Liver (tissue), 9 donors: Measurements from ENCODE around the gene ASCL3. TPM values are rescaled to one million over a fixed set of nuclear protein-coding genes. Genes with fewer than 3 reads are reported as not detected.

Source experiments
- DNase-seq: peaks from one replicate; pipeline ENCODE4 v3.0.0-alpha.2; 2017; ENCODE audit warnings: low spot score
- H3K27ac ChIP-seq, 2 donors: one replicate each; pipeline ENCODE4 v1.7.0; 2013; ENCODE audit warnings: inconsistent platforms in 2 of 2, low read length in 2 of 2, control low read depth in 1 of 2, low read depth in 1 of 2, mild to moderate bottlenecking in 1 of 2
- H3K27me3 ChIP-seq, 4 donors: one replicate each; pipeline versions ENCODE4 v1.6.1 to v1.7.0; 2013; ENCODE audit warnings: low read length in 3 of 4, inconsistent platforms in 1 of 4, mild to moderate bottlenecking in 1 of 4, moderate library complexity in 1 of 4; ENCODE audit not compliant: control insufficient read depth in 4 of 4, insufficient read depth in 4 of 4
- H3K36me3 ChIP-seq, 4 donors: one replicate each; pipeline versions ENCODE4 v1.6.1 to v1.7.0; 2013; ENCODE audit warnings: low read length in 3 of 4, mild to moderate bottlenecking in 3 of 4, low read depth in 1 of 4, moderate library complexity in 1 of 4; ENCODE audit not compliant: control insufficient read depth in 4 of 4, insufficient read depth in 3 of 4
- H3K4me1 ChIP-seq, 4 donors: one replicate each; pipeline versions ENCODE4 v1.6.1 to v1.7.0; 2013; ENCODE audit warnings: low read length in 3 of 4, mild to moderate bottlenecking in 3 of 4, moderate library complexity in 1 of 4; ENCODE audit not compliant: control insufficient read depth in 4 of 4, insufficient read depth in 4 of 4
- H3K4me3 ChIP-seq, 3 donors: one replicate each; pipeline versions ENCODE4 v1.6.1 to v1.7.0; 2013; ENCODE audit warnings: low read length in 3 of 3, control low read depth in 1 of 3, low read depth in 1 of 3, mild to moderate bottlenecking in 1 of 3
- H3K9ac ChIP-seq, 2 donors: one replicate each; pipeline ENCODE4 v1.7.0; 2013; ENCODE audit warnings: low read length in 2 of 2, mild to moderate bottlenecking in 2 of 2, moderate library complexity in 2 of 2, control low read depth in 1 of 2, low read depth in 1 of 2
- H3K9me3 ChIP-seq, 4 donors: one replicate each; pipeline versions ENCODE4 v1.6.1 to v1.7.0; 2013; ENCODE audit warnings: low read length in 3 of 4; ENCODE audit not compliant: control insufficient read depth in 4 of 4
- ATF3 ChIP-seq: IDR thresholded peaks from 2 replicates; pipeline ENCODE4 v1.6.1; 2016; ENCODE audit warnings: antibody characterized with exemption
- CTCF ChIP-seq: fragments of 150-350 bp; IDR thresholded peaks from 2 replicates; pipeline ENCODE4 v1.5.1; 2017; ENCODE audit warnings: improper control_type of control experiment, low read depth, low read length; ENCODE audit not compliant: missing input control
- FOXA1 ChIP-seq: IDR thresholded peaks from 2 replicates; pipeline ENCODE4 v1.6.1; 2016; ENCODE audit warnings: antibody characterized with exemption
- FOXA2 ChIP-seq: IDR thresholded peaks from 2 replicates; pipeline ENCODE4 v1.6.1; 2016; ENCODE audit warnings: antibody characterized with exemption
- GABPA ChIP-seq, 2 donors: IDR thresholded peaks in 1 of 2; conservative IDR thresholded peaks in 1 of 2; 2 replicates each; pipeline ENCODE4 v1.6.1; 2016; ENCODE audit warnings: antibody characterized with exemption in 2 of 2, mild to moderate bottlenecking in 1 of 2, moderate library complexity in 1 of 2
- JUND ChIP-seq, 2 donors: IDR thresholded peaks; 2 replicates each; pipeline ENCODE4 v1.6.1; 2016; ENCODE audit warnings: antibody characterized with exemption in 2 of 2
- NR2F2 ChIP-seq: IDR thresholded peaks from 2 replicates; pipeline ENCODE4 v1.6.1; 2016; ENCODE audit warnings: antibody characterized with exemption
- REST ChIP-seq: IDR thresholded peaks from 2 replicates; pipeline ENCODE4 v1.6.1; 2016; ENCODE audit warnings: antibody characterized with exemption, mild to moderate bottlenecking
- RXRA ChIP-seq, 2 donors: IDR thresholded peaks; 2 replicates each; pipeline ENCODE4 v1.6.1; 2017 to 2018; ENCODE audit warnings: antibody characterized with exemption in 2 of 2, mild to moderate bottlenecking in 1 of 2
- SP1 ChIP-seq: IDR thresholded peaks from 2 replicates; pipeline ENCODE4 v1.6.1; 2018; ENCODE audit warnings: antibody characterized with exemption, mild to moderate bottlenecking
- TAF1 ChIP-seq: conservative IDR thresholded peaks from 2 replicates; pipeline ENCODE4 v1.6.1; 2016; ENCODE audit warnings: antibody characterized with exemption, mild to moderate bottlenecking
- YY1 ChIP-seq: IDR thresholded peaks from 2 replicates; pipeline ENCODE4 v1.6.1; 2016; ENCODE audit warnings: antibody characterized with exemption, mild to moderate bottlenecking
- WGBS: extraction: QIAGEN DNeasy Blood & Tissue Kit; methylation state at CpG from one replicate; pipeline ENCODE4 v1.1.7; 2013; 5-methylcytosine and 5-hydroxymethylcytosine counted together
- polyA plus RNA-seq, 2 donors: library from polyadenylated mRNA; stranded (reverse) in 1 of 2; unstranded in 1 of 2; fragments of 200-250 nt in 1 of 2; fragments of >200 nt in 1 of 2; fragmentation: Nextera tagmentation in 1 of 2; extraction: Ambion mirVana in 1 of 2; gene quantifications; one replicate each; pipeline versions ENCODE4 v1.2.1 to v1.2.3, GENCODE V29; 2013 to 2015
- total RNA-seq, 2 donors: library from RNA; depleted of rRNA; stranded (reverse); fragments of >200 nt; gene quantifications; one replicate each; pipeline ENCODE4 v1.2.3, GENCODE V29; 2014
- TF ChIP-seq, protein P1 (sequence below): IDR thresholded peaks from 2 replicates; pipeline ENCODE4 v1.6.1; 2016; ENCODE audit warnings: antibody characterized with exemption
- TF ChIP-seq, protein P2 (sequence below): IDR thresholded peaks from 2 replicates; pipeline ENCODE4 v1.6.1; 2016; ENCODE audit warnings: antibody characterized with exemption
- donor health status: healthy.
- donor health status: healthy.
- donor health status: healthy.
- donor health status: healthy.
- donor health status: healthy.

The ASCL3 gene
- total and polyA plus RNA-seq, 4 donors: not detected

- no peak for DNase-seq
- H3K36me3 ChIP-seq: peaks cover 1 to 40% (median 18%) of the 10 kb centered on the region in 4 donors
- H3K4me3 ChIP-seq: no peak overlapping the region
- H3K9me3 ChIP-seq: no peaks in the 10 kb centered on the region
- H3K9ac ChIP-seq: no peak overlapping the region
- H3K27me3 ChIP-seq: no peaks in the 10 kb centered on the region
- 91% methylated on average over 5 of the region's 5 CpGs for WGBS
- TF ChIP-seq GABPA (IDR thresholded peaks at IDR 0.05 in 1 of 2, conservative IDR thresholded peaks at IDR 0.05 in 1 of 2) (no peak), YY1 (no peak), REST (no peak), JUND (IDR thresholded peaks at IDR 0.05) (no peak), FOXA1 (no peak), NR2F2 (no peak), SP1 (no peak)
- TF ChIP-seq, protein P1, sequence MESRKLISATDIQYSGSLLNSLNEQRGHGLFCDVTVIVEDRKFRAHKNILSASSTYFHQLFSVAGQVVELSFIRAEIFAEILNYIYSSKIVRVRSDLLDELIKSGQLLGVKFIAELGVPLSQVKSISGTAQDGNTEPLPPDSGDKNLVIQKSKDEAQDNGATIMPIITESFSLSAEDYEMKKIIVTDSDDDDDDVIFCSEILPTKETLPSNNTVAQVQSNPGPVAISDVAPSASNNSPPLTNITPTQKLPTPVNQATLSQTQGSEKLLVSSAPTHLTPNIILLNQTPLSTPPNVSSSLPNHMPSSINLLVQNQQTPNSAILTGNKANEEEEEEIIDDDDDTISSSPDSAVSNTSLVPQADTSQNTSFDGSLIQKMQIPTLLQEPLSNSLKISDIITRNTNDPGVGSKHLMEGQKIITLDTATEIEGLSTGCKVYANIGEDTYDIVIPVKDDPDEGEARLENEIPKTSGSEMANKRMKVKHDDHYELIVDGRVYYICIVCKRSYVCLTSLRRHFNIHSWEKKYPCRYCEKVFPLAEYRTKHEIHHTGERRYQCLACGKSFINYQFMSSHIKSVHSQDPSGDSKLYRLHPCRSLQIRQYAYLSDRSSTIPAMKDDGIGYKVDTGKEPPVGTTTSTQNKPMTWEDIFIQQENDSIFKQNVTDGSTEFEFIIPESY: no peak
- no peaks in the 10 kb centered on the region for H3K4me1 ChIP-seq
- H3K27ac ChIP-seq: no peak overlapping the region
Measured at GRCh38 chr11:8922691-8923090, 20.1 kb downstream of the ASCL3 start.

DNA sequence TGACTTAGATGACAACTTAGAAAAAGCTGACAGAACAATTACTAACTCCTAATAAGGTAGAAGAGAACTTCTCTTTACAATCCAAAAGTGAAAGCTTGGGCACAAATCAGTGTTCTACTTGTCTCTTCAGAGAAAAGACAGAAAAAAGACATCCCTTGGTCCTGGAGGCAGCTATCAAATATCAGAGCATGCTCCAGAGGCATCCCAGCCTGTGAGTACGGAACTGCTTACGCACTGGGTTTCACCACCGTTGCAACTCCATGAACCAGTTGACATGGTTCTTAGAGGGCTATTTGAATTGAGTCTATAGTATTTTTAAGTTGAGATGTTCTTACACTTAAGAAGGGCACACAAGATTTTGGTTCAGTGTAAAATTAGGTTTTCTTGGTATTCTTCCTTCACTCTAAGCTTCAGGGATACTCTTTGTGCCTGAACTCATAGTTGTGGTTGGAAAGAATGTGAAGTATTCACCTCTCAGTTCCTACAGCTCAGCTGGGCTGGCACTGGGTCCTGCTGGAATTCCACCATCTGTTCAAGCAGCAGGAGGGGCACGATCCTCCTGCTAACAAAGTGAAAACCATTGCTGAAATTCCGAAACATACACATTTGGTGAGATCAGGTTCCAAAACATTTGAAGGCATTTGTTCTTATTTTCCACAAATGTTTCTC, 25.5 kb downstream of the ASCL3 start:
- no peak for DNase-seq
- H3K4me3 ChIP-seq: no peak overlapping the region
- TF ChIP-seq JUND (IDR thresholded peaks at IDR 0.05) (no peak), FOXA2 (no peak), CTCF (no peak), GABPA (IDR thresholded peaks at IDR 0.05 in 1 of 2, conservative IDR thresholded peaks at IDR 0.05 in 1 of 2) (no peak), YY1 (no peak), ATF3 (no peak), TAF1 (no peak), NR2F2 (no peak), RXRA (IDR thresholded peaks at IDR 0.05) (no peak)
- TF ChIP-seq, protein P1: no peak
- TF ChIP-seq, protein P2, sequence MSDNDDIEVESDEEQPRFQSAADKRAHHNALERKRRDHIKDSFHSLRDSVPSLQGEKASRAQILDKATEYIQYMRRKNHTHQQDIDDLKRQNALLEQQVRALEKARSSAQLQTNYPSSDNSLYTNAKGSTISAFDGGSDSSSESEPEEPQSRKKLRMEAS: no peak
- H3K9ac ChIP-seq: no peak overlapping the region
- 86% methylated on average over 5 of the region's 5 CpGs for WGBS
- H3K36me3 ChIP-seq: peaks cover 3 to 43% (median 20%) of the 10 kb centered on the region in 4 donors
- no peaks in the 10 kb centered on the region for H3K27me3 ChIP-seq
- H3K9me3 ChIP-seq: no peaks in the 10 kb centered on the region
- peaks cover 0 to 8% (median 5%) of the 10 kb centered on the region in 4 donors for H3K4me1 ChIP-seq
- H3K27ac ChIP-seq: no peak overlapping the region
